HG03469 (cell line): Measurements from ENCODE around the gene ARHGEF37.

Experiments used
- ATAC-seq: cut with Tn5 transposase; IDR thresholded peaks from one replicate; pipeline ENCODE4 v1.9.1; 2021; ENCODE audit warnings: mild to moderate bottlenecking, moderate library complexity, moderate number of reproducible peaks; ENCODE audit not compliant: unreplicated experiment

Gene ARHGEF37

GRCh38 chr5:149627070-149627469, 45.8 kb downstream of the ARHGEF37 start:
- ATAC-seq, result no peak

- ATAC-seq, result no peak
Measured at GRCh38 chr5:149628221-149628620, 46.9 kb downstream of the ARHGEF37 start.

- ATAC-seq, result no peak
Measured at GRCh38 chr5:149628846-149629388, 47.6 kb downstream of the ARHGEF37 start.

GRCh38 chr5:149629421-149629820, 48.1 kb downstream of the ARHGEF37 start:
- no peak for ATAC-seq

GRCh38 chr5:149630337-149630736, 49.0 kb downstream of the ARHGEF37 start:
- ATAC-seq, result no peak

- no peak for ATAC-seq
Measured at GRCh38 chr5:149631506-149631905, 50.2 kb downstream of the ARHGEF37 start.

GRCh38 chr5:149632311-149633251, 51.3 kb downstream of the ARHGEF37 start:
- ATAC-seq, result no peak

- ATAC-seq, result no peak
Measured at GRCh38 chr5:149633476-149634350, 52.4 kb downstream of the ARHGEF37 start.

- no peak for ATAC-seq
Measured at GRCh38 chr5:149635394-149635793, 54.1 kb downstream of the ARHGEF37 start.

- ATAC-seq, result no peak
Measured at GRCh38 chr5:149636191-149636860, 55.0 kb downstream of the ARHGEF37 start.

GRCh38 chr5:149636861-149637246, 55.6 kb downstream of the ARHGEF37 start:
- ATAC-seq, result no peak

- no peak for ATAC-seq
Measured at GRCh38 chr5:149638136-149638535, 56.8 kb downstream of the ARHGEF37 start.

- ATAC-seq, result no peak
Measured at GRCh38 chr5:149638546-149639241, 57.4 kb downstream of the ARHGEF37 start.

GRCh38 chr5:149639737-149640136, 58.4 kb downstream of the ARHGEF37 start:
- ATAC-seq, result no peak

GRCh38 chr5:149640350-149640999, 59.2 kb downstream of the ARHGEF37 start:
- no peak for ATAC-seq

GRCh38 chr5:149641000-149641576, 59.8 kb downstream of the ARHGEF37 start:
- ATAC-seq, result no peak

- no peak for ATAC-seq
Measured at GRCh38 chr5:149641600-149641999, 60.3 kb downstream of the ARHGEF37 start.

GRCh38 chr5:149643781-149644180, 62.5 kb downstream of the ARHGEF37 start:
- ATAC-seq, result no peak

- no peak for ATAC-seq
Measured at GRCh38 chr5:149644629-149645028, 63.3 kb downstream of the ARHGEF37 start.
